Thoracic aorta (tissue), 2 donors: ENCODE results near the gene NOTCH4. TPM values are rescaled to one million over a fixed set of nuclear protein-coding genes. Genes with fewer than 3 reads are reported as not detected.
A peak's percentile ranks its signal among the peaks of the same experiment; 100 is the strongest.

ENCODE experiments used
- ATAC-seq: fragments of 150-250 bp; one replicate; pipeline ENCODE4 v1.8.0; 2017; ENCODE audit warnings: low read depth; ENCODE audit not compliant: insufficient number of reproducible peaks, low FRiP score
- DNase-seq: peaks from one replicate; pipeline ENCODE4 v3.0.0-alpha.2; 2020; ENCODE audit warnings: low spot score
- H3K27ac ChIP-seq, 2 donors: fragments of 200-600 bp; sonication (generic); 1 replicate in 1 of 2; 2 replicates in 1 of 2; pipeline ENCODE4 v1.5.1; 2016; ENCODE audit warnings: mild to moderate bottlenecking in 2 of 2, moderate library complexity in 2 of 2
- H3K27me3 ChIP-seq: fragments of 200-600 bp; sonication (generic); replicated peaks from 2 replicates; pipeline ENCODE4 v1.6.0; 2016; ENCODE audit warnings: mild to moderate bottlenecking; ENCODE audit not compliant: insufficient read depth
- H3K36me3 ChIP-seq: fragments of 200-600 bp; sonication (generic); one replicate; pipeline ENCODE4 v1.5.1; 2016
- H3K4me1 ChIP-seq, 2 donors: fragments of 200-600 bp; sonication (generic); 1 replicate in 1 of 2; 2 replicates in 1 of 2; pipeline versions ENCODE4 v1.5.1 to v1.6.0; 2016; ENCODE audit warnings: low read depth in 2 of 2, mild to moderate bottlenecking in 1 of 2; ENCODE audit not compliant: control insufficient read depth in 1 of 2
- H3K4me3 ChIP-seq: fragments of 200-600 bp; sonication (generic); 2 replicates; pipeline ENCODE4 v1.5.1; 2016; ENCODE audit warnings: mild to moderate bottlenecking
- H3K9me3 ChIP-seq: fragments of 200-600 bp; sonication (generic); 2 replicates; pipeline ENCODE4 v1.5.1; 2016
- total RNA-seq, 2 donors: library from RNA; depleted of rRNA; stranded (reverse); fragments of >200 nt; gene quantifications; one replicate each; pipeline versions ENCODE4 v1.1.0 to v1.2.3, GENCODE V29; 2016
- TF ChIP-seq, protein P1 (sequence below): fragments of 200-600 bp; sonication (generic); IDR thresholded peaks from one replicate; pipeline ENCODE4 v1.5.1; 2019; ENCODE audit warnings: antibody characterized with exemption

The NOTCH4 gene
- total RNA-seq, 2 donors from 2014 or later, result 23.6 to 26.0 TPM

DNA sequence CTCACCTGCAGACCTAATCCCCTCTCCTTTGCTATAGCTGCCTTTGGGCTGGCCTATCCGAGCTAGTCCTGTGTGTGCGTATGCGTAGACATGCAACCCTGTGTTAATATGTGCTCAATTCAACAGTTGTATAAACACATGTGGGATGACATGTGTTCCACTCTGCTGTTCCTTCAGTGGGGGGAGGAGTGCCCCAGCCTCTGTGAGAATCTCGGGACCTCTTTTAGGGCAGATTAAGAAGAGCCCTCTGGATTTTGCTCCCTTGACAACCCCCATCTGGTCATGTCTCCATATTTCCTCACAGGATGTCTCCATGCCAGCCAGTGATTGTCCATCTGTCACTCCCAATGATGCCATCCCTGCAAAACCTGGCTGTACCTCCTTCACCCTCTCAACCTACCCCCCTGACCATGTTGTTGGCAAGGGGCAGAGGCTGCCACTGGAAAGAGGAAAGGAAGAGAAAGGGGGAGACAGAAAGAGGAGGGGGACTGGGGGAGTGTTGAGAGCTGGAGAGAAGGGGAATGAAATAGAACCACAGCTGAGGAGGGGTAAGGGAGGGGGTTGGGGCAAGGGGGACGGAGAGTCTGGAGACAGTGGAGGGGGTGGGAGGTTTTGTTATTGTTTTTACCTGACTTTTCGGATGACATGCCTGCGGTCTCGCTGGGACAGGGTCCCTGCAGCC, 72.5 kb downstream of the NOTCH4 start:
- H3K4me1 ChIP-seq, result peaks cover 19 to 51% of the 10 kb centered on the region in 2 donors
- TF ChIP-seq, protein P1, sequence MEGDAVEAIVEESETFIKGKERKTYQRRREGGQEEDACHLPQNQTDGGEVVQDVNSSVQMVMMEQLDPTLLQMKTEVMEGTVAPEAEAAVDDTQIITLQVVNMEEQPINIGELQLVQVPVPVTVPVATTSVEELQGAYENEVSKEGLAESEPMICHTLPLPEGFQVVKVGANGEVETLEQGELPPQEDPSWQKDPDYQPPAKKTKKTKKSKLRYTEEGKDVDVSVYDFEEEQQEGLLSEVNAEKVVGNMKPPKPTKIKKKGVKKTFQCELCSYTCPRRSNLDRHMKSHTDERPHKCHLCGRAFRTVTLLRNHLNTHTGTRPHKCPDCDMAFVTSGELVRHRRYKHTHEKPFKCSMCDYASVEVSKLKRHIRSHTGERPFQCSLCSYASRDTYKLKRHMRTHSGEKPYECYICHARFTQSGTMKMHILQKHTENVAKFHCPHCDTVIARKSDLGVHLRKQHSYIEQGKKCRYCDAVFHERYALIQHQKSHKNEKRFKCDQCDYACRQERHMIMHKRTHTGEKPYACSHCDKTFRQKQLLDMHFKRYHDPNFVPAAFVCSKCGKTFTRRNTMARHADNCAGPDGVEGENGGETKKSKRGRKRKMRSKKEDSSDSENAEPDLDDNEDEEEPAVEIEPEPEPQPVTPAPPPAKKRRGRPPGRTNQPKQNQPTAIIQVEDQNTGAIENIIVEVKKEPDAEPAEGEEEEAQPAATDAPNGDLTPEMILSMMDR, result no peak
- no peak for ATAC-seq
- no peaks in the 10 kb centered on the region for H3K9me3 ChIP-seq
- no peaks in the 10 kb centered on the region for H3K27me3 ChIP-seq
- peak overlapping the region; percentile 94 for H3K4me3 ChIP-seq
- H3K27ac ChIP-seq, result peak overlapping the region; percentile 48 to 61
- no peak for DNase-seq
- no peaks in the 10 kb centered on the region for H3K36me3 ChIP-seq

DNA sequence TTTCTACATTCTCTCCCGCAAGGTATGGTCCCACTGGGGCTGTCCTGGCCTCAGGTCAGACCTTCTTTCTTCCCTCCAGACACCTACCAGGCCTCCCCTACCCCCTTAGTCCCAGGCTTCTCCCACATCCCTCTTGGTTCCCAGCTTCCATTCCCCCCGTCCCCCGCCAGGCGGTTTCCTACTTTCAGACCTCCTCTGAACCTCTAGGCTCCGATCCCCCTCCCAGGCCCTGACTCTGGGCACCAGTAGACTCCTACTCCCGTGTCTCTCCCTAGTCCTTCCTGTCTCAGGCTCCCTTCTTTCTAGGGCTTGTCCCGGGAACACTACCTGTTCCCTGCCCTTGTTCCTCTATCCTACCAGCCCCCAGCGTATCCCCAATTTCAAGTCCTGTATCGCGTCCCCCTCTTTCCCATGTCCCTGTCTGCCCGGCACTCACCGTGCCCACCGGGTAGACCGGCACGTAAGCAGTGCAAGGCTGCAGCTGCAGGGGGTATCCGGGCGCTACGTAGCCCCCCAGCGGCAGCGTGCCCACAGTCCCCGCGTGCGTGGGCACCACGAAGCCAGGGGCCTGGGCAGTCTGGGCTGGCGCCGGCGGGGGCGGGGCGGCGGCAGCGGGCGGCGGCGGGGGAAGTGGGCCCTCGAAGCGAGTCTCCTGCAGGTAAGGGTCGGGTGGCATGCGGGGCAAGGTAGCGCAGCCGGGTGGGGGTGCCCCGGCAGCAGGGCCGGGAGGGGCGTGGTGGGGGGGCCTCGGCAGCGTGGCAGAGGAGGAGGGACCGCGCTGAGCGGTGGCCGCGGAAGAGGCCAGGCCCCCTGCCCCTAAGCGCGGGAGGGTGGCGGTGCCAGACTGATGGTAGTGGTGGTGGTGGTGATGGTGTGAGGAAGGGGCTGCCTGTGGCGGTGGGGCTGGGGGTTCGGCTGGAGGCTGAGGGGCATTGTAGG, 73.7 kb downstream of the NOTCH4 start:
- TF ChIP-seq, protein P1, result no peak
- H3K27ac ChIP-seq, result no peak overlapping the region
- no peaks in the 10 kb centered on the region for H3K9me3 ChIP-seq
- peaks cover 17 to 40% of the 10 kb centered on the region in 2 donors for H3K4me1 ChIP-seq
- peak overlapping the region; percentile 94 for H3K4me3 ChIP-seq
- DNase-seq (no peak), ATAC-seq (no peak)
- H3K27me3 ChIP-seq, result no peaks in the 10 kb centered on the region
- H3K36me3 ChIP-seq, result no peaks in the 10 kb centered on the region

DNA sequence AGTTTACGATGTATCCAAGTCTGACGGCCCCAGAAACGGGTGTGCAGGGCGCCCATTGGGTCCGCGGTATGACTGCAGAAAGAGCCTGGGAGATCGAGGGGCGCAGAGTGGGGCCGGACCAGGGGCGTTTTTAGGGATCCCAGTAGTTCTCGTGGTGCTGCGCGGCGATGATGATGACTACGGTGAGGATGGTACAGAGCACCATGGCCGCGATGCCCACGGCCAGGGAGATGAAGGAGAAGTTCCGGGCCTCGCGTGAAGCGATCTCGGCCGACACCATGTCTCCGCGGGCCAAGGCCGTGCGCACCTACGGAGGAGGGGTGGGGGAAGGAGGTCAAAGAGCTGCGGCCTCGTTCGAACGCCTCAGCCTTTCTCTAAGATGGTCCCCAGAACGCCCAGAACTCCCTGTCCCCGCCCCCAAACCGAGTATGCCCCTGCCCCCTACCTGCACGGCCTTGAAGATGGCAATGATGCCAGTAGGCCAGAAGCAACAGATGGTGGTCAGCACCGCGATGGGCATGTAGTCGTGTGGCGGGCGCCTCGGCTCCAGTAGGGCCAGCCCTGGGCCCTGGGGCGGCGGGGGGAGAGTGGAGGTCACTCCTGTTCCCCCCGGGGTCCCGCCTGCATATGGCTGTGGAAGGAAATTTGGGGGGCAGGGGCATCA, 74.6 kb downstream of the NOTCH4 start:
- ATAC-seq (no peak), DNase-seq (no peak)
- no peaks in the 10 kb centered on the region for H3K27me3 ChIP-seq
- no peaks in the 10 kb centered on the region for H3K36me3 ChIP-seq
- peak overlapping the region; percentile 26 for H3K4me3 ChIP-seq
- peaks cover 15 to 34% of the 10 kb centered on the region in 2 donors for H3K4me1 ChIP-seq
- TF ChIP-seq, protein P1, result no peak
- no peak overlapping the region for H3K27ac ChIP-seq
- H3K9me3 ChIP-seq, result no peaks in the 10 kb centered on the region

DNA sequence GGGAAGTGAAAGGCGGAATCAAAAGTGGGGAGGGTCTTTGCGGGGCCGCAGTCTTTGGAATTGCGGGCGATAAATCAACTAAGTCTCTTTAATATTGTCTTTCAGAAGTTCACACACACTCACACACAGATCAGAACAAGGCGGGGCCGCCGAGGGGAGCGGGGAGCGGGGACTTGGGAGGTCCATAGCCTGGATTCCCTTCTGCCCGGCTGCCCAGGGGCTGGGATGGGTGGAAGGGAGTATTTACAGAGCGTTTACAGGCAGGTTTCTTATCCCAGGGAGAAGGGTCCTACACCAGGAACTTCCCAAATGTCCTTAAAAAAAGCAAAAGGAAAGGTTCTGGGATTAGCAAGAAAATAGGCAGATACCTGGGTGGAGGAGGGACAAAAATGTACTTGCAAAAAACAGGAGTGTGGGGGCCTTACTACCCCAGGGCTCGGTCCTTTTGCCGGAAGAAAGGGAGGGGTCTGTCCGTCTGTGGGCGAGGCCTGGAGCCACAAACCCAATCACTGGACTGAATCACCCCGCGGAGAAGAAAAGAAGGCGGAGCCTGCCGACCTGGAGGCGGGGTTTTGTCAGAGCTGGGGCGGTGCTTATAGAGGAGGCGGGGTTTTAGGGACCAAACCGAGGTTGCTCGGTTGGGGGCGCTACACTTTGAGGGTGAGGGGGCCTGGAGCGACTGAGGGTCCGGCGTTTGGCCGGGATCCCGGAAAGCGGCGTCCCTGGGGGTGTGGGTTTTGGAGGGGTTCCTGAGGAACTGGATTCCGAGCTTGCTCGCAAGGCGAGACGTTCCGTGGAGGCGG, 75.4 kb downstream of the NOTCH4 start:
- no peaks in the 10 kb centered on the region for H3K27me3 ChIP-seq
- DNase-seq (no peak), ATAC-seq (no peak)
- no peak overlapping the region for H3K27ac ChIP-seq
- H3K36me3 ChIP-seq, result no peaks in the 10 kb centered on the region
- TF ChIP-seq, protein P1, result no peak
- H3K4me3 ChIP-seq, result peak overlapping the region; percentile 26
- H3K9me3 ChIP-seq, result no peaks in the 10 kb centered on the region
- peaks cover 15 to 34% of the 10 kb centered on the region in 2 donors for H3K4me1 ChIP-seq
